Temporal lobe (tissue), 1 donor: ENCODE measurements around the gene ELAVL1. TPM values are rescaled to one million over a fixed set of nuclear protein-coding genes. Genes with fewer than 3 reads are reported as not detected.

Experiments used
- total RNA-seq: library from RNA; depleted of rRNA; stranded (reverse); fragments of >200 nt; gene quantifications from one replicate; pipeline ENCODE4 v1.2.3, GENCODE V29; 2014

The ELAVL1 gene
- total RNA-seq, 1 donor from 2014 or later, result 18.7 TPM

Other genes starting within 250 kb of the ELAVL1 start
- not detected for gene CLEC4M, start 242.4 kb downstream of the ELAVL1 start, total RNA-seq
- gene EVI5L, start 175.4 kb downstream of the ELAVL1 start, total RNA-seq, result 49.4 TPM
- 7.4 TPM for gene PRR36, start 131.3 kb downstream of the ELAVL1 start, total RNA-seq
- gene LRRC8E, start 117.1 kb downstream of the ELAVL1 start, total RNA-seq, result under 0.01 TPM
- gene MAP2K7, start 101.8 kb downstream of the ELAVL1 start, total RNA-seq, result 7.1 TPM
- 0.74 TPM for gene TGFBR3L, start 90.8 kb downstream of the ELAVL1 start, total RNA-seq
- gene SNAPC2, start 85.3 kb downstream of the ELAVL1 start, total RNA-seq, result 5.9 TPM
- 36.6 TPM for gene CTXN1, start 79.5 kb downstream of the ELAVL1 start, total RNA-seq
- 27.0 TPM for gene TIMM44, start 62.0 kb downstream of the ELAVL1 start, total RNA-seq
- 0.25 TPM for gene CCL25, start 47.1 kb upstream of the ELAVL1 start, total RNA-seq
- 40.6 TPM for gene FBN3, start 144.0 kb upstream of the ELAVL1 start, total RNA-seq
- 56.1 TPM for gene CERS4, start 203.7 kb upstream of the ELAVL1 start, total RNA-seq